GM10266 (cell line): ENCODE measurements around the gene ISCA2.

ENCODE experiments used
- DNase-seq: peaks from one replicate; pipeline ENCODE4 v3.0.0; 2012; ENCODE audit errors: extremely low spot score
- TF ChIP-seq, protein P1 (sequence below): IDR thresholded peaks from 2 replicates; pipeline ENCODE4 v1.5.1; 2012; ENCODE audit warnings: mild to moderate bottlenecking, low read depth; ENCODE audit not compliant: control insufficient read depth, insufficient read depth; ENCODE audit errors: missing control alignments

The ISCA2 gene

DNA sequence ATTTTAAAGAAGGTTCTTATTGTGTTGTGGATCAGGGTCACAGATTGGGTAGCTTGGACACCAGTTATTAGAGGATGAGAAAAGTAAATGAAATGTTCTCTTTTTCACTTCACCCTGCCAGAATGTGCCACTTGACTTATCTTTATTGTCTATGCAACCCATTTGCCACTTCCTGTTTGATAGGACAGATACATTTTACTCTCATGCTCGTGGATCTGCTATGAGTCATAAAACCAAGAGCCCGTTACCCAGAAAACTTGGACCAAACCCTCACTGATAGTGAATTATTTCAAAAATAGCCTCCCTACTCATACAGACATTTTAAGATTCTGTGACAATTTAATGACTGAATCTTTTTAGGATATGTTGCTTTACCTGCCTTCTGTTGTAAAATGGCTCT is 1.8 kb downstream of the ISCA2 start:
- no peak for DNase-seq
- TF ChIP-seq, protein P1, sequence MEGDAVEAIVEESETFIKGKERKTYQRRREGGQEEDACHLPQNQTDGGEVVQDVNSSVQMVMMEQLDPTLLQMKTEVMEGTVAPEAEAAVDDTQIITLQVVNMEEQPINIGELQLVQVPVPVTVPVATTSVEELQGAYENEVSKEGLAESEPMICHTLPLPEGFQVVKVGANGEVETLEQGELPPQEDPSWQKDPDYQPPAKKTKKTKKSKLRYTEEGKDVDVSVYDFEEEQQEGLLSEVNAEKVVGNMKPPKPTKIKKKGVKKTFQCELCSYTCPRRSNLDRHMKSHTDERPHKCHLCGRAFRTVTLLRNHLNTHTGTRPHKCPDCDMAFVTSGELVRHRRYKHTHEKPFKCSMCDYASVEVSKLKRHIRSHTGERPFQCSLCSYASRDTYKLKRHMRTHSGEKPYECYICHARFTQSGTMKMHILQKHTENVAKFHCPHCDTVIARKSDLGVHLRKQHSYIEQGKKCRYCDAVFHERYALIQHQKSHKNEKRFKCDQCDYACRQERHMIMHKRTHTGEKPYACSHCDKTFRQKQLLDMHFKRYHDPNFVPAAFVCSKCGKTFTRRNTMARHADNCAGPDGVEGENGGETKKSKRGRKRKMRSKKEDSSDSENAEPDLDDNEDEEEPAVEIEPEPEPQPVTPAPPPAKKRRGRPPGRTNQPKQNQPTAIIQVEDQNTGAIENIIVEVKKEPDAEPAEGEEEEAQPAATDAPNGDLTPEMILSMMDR: no peak

DNA sequence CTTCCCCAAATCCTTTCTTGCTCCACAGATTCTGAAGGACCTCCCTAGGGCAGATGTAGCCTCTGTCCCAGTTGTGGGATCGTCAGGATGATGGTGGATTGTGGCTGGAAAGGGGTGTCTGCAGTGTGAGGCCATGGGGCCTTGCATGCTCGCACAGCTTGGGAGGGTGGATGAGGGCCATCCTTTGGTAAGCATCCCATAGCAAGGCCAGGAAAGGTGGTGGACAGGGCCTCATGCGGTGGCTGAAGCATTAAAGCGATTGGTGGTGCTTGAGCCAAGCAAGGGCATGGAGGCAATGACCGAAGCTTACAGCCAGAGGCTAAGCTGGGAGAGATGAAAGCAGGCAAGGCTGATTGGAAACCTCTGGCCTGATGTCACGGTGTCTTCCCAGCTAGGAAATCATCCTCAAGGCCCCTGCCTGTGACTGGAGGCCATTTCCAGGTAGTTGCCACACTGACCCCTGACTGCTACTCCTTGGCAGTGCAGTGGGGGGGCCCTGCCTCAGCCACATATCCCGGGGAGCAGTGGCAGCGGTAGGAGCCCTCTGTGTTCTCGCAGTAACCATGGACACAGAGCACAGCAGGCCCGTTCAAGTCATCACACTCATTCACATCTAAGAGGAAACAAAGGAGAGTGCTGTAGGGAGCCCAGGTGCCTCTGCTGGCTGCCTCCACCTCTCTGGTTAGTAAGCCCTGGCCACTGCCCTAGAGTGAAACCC is 7.0 kb downstream of the ISCA2 start:
- no peak for DNase-seq
- TF ChIP-seq, protein P1: no peak

DNA sequence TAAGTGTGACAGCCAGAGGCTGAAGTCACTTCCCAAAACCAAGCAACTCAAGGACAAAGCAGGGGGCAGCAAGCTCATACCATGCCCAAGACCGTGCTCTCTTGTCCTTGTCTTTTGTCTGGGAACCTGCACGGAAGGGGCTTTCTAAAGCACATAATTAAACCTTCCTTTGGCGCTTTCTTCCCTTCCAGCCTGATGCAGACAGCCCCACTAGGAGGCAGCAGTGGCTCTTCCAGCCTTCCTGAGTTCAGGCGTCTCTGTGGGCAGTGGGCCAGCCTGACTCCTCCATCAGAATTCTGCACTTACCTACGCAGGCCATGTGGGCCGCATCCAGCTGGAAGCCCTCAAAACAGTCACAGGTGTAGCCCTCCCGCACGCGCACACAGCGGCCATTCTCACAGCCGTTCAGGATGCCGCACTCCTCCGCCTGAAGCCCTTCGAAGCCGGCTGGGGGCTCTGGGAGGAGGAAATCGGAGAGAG is 7.6 kb downstream of the ISCA2 start:
- TF ChIP-seq, protein P1: peak; percentile 23
- no peak for DNase-seq

DNA sequence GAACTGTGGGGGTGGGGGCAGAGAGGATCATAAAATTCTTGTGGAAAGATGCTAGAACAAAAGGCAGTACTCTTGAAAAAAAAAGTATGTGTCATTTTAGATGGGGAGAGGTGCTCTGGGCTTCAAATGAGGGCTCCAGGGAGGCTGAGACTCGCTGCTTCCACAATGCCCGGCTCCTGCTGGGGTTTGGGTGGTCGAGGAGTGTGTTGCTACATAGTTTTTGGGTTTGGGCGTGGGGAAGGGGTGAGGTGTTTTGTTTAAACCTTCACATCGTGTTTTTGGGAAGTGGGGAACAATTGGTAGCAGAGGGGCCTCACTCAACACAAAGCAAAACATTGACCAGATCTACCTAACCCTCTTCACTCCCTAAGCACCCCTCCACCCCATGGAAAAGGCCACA is 8.1 kb downstream of the ISCA2 start:
- DNase-seq: no peak
- TF ChIP-seq, protein P1: no peak

DNA sequence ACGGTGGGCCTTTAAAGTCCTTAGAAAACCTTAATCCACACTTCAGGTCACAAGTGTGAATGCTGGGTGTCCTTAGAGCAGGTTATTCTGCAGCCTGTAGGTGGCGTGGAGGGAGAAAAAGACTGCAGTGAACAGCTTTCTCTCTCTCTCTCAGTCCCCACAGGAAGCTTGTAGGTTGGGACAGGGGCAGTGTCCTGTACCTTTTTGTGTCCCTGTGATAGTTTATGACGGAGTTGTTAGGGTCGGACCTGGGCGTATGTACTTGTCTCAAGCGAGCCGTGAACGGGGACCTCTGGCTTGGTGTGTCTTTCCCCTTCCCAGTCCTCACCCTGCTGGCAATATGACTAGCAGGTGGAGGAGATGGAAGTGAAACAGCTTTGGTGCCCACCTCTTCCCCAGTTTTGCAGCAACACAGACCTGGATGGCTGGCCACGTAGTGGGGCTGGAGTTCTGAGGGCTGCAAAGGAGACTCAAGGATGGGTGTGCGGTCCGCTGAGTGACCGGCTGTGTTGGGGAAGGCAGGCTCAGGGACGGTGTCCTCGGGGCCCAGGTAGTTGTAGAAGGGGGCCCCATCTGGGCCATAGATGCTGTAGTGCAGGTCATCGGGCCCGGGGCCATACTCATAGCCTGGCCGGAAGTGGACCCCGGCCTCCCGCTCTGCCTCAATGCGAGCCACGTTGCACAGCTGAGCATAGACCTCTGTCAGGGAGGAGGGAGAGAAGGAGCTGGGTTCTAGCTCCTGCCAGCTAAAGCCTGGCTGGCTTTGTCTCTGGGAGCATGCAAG is 8.9 kb downstream of the ISCA2 start:
- DNase-seq: peak; percentile 45

DNA sequence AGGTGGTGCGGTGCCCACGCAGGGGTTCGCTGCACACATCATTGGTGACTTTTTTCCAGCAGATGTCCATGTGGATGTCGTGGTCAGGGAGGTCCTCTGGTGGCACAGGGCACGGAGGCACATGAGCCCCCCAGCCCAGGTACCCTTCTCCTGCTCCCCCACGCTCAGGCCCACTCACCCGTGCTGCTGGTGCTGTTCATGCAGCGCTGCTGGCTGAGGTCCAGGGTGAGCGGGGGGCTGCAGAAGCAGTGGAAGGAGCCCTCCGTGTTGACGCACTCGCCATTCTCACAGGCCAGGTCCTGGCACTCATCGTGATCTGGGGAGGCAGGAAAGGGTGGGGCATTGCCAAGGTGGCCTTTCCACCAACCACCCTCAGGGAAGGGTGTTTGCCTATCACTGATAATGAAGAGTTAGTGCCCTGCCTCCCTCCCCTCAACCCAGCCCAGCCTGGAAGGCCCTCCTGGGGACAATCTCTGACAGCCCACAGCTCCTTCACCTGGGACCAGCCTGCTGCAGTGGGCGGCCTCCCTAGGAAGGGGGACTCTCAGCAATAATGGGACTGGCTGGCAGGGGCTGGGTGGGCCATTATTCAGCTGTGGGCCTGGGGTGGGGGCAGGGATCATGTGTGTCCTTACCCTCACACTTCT is 9.8 kb downstream of the ISCA2 start:
- no peak for DNase-seq
- TF ChIP-seq, protein P1: no peak

More for the DNA sequence above, 8.9 kb downstream of the ISCA2 start:
- TF ChIP-seq, protein P1: peak; percentile 63
